Stimulated activated CD4-positive, alpha-beta T cell treated with anti-CD3 and anti-CD28 coated beads, Interleukin-1b, Interleukin-23, amount 100 ng/mL, for 4 hours (primary cell): Measurements from ENCODE around the gene MRAP.

Experiments used
- DNase-seq, 2 donors: peaks; one replicate each; pipeline ENCODE4 v3.0.0-alpha.2; 2020; ENCODE audit warnings: low read depth in 2 of 2

MRAP gene

DNA sequence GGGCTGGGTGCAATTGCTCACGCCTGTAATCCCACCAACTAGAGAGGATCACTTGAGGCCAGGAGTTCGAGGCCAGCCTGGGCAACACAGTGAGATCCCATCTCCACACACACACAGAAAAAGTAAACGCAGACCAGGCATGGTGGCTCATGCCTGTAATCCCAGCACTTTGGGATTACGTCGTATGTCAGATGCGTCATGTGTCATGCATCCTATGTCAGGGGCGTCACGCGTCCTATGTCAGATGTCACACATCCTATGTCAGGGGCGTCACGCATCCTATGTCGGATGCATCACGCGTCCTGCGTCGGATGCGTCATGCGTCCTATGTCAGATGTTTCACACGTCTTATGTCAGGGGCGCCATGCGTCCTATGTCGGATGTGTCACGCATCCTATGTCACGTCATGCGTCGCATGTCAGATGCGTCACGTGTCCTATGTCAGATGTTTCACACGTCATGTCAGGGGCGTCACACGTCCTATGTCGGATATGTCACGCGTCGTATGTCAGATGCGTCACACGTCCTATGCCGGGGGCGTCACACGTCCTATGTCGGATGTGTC is 1.5 kb downstream of the MRAP start:
- DNase-seq: no peak

- DNase-seq: no peak
Measured at GRCh38 chr21:32301596-32301995, 2.9 kb downstream of the MRAP start.

- DNase-seq: no peak
Measured at GRCh38 chr21:32302560-32302959, 3.9 kb downstream of the MRAP start.

GRCh38 chr21:32303385-32303784 is 4.7 kb downstream of the MRAP start:
- DNase-seq: no peak

GRCh38 chr21:32304998-32305397 is 6.3 kb downstream of the MRAP start:
- DNase-seq: no peak

- no peak for DNase-seq
Measured at GRCh38 chr21:32306021-32306780, 7.5 kb downstream of the MRAP start.

DNA sequence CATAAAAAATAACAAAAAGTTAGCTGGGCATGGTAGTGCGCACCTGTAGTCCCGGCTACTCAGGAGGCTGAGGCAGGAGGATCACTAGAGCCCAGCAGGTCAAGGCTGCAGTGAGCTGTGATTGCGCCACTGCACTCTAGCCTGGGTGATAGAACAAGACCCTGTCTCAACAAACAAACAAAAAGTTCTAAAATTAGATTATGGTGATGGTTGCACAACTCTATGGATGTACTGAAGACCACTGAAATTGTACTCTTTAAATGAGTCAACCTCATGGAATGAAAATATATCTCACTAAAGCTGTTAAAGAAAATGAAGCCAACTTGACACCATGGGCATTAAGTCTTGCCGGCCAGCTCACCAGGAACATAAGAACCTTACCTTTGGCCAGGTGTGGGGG is 9.1 kb downstream of the MRAP start:
- DNase-seq: no peak

- no peak for DNase-seq
Measured at GRCh38 chr21:32308696-32309095, 10.0 kb downstream of the MRAP start.

- DNase-seq: no peak
Measured at GRCh38 chr21:32309906-32310460, 11.3 kb downstream of the MRAP start.

DNA sequence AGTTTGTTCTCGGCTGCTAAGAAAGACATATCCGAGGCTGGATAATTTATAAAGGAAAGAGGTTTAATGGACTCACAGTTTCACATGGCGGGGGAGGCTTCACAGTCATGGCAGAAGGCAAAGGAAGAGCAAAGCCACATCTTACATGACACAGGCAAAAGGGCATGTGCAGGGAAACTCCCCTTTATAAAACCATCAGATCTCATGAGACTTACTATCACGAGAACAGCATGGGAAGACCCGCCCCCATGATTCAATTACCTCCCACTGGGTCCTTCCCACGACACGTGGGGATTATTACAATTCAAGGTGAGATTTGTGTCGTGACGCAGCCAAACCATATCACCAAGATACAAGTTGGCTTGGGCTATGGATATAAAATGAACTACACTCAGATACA is 12.3 kb downstream of the MRAP start:
- DNase-seq: peak in 1 of 2 donors; percentile 5

DNA sequence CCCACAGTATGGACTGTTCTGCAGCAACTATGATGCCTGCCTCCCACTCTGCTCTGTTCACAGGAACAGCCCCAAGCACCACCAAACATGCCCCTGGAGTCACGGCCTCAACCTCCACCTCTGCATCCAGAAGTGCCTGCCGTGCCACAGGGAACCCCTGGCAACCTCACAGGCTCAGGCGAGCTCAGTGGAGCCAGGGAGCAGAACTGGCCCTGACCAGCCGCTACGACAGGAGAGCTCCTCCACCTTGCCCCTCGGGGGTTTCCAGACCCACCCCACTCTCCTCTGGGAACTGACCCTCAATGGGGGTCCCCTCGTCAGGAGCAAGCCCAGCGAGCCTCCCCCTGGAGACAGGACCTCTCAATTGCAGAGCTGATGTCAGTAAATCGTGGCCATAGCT is 13.0 kb downstream of the MRAP start:
- DNase-seq: no peak

DNA sequence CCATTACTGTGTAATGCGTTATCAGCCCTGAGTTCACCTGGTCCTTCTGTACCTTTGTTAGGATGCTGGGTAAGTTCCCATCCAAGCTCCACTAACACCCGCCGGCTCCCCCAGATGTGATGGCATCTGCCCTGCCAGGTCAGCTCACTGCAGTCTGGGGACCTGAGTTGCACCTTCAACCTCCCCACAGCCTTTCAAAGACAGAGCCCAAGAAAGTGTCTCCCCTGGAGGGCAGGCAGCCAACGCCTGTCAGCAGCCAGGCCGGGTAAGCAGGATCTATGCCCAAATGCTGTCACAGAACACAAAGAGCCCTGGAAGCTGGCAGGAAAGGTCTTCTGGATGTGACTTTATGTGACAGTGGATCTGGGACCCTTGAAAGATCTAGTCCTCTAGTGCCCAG is 13.7 kb downstream of the MRAP start:
- DNase-seq: no peak

- DNase-seq: no peak
Measured at GRCh38 chr21:32312976-32313375, 14.3 kb downstream of the MRAP start.

DNA sequence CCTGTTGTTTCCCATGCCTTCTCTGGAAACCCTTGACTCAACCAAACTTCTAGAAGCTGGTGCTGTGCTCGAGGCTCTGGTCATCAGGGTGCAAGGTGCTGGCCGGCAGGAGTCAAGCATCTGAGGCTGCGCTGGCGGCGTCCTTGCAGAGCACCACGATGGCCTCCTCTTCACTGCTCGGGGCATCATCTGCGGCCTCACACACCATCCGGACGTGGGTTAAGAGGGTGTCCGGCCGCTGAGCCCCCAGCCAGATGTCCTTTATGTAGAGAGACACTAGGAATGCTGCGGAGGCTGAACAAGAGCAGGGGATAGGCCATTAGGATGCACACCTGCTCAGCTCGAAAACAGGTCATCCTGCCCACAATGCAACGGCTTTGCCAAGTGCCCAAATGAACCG is 16.2 kb downstream of the MRAP start:
- no peak for DNase-seq

DNA sequence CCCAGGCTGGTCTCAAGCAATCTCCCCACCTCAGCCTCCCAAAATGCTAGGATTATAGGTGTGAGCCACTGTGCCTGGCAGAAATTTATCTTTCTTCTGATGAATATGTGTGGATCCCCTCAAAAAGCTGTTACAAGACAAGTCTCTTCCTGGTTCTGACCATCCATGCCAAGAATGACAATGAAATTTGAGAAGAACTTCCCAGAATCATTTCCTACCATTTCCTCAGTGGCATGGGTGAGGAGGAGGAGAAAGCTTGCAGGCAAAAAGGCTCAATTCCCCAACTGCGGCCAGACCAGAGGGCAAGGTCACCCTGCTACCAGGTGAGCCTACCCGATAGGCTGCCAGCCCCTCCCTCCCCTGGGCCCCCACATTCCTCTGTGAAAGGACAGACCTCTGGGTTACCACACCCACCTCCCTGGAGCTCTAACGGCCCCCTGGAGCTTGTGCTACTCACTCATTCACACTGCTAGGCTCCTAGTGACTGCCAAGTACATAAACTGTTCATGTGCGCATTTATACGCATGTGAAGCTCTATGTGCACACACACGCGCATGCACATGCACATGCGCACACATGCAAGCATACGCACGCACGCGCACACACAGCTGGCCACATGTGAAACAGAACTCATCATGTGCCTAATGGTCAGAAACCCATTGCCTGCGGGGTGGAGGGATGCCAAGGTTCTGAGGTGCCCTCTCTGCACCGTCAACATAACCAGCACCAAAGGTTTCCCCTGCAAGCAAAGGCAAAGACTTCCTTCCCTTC is 17.0 kb downstream of the MRAP start:
- no peak for DNase-seq

- DNase-seq: no peak
Measured at GRCh38 chr21:32316361-32317215, 17.9 kb downstream of the MRAP start.

DNA sequence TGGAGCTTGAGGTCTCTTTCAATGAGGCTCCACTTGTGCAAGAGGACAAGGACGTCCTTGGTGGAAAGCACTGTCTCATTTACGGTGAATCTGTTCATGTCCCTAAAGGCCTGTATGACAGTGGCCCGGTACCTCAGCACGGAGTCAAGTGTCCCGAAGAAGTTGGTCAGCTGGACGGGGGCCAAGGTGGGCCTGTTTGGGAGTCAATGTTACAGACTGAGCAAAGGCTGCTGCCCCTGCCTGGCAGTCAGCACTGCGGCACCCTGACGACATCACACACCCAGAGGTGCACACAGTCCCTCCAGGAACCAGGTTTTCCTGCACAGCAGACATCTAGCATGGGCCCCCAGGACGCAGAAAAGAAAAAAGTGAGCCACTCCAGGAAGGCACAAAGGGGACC is 19.1 kb downstream of the MRAP start:
- no peak for DNase-seq

DNA sequence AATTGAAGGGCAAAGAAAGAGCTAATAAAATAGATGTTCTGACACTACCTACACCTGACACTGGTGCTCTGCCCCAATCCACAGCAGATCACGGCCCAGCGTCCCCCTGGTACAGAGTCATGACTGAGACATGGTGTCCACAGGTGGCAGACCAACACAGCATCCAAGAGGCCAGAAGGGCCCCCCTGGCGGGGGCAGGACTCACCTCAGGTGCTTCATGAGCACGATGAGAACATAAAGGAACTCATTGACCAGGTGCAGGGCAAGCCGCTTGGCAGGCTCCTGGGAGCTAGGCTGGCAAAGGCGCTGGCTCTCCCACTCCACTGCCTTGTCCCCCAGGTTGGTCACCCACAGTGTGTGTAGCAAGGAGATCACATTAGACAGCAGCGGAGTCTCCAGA is 20.4 kb downstream of the MRAP start:
- DNase-seq: no peak

GRCh38 chr21:32320059-32320458 is 21.4 kb downstream of the MRAP start:
- DNase-seq: no peak

- no peak for DNase-seq
Measured at GRCh38 chr21:32320726-32321125, 22.1 kb downstream of the MRAP start.

DNA sequence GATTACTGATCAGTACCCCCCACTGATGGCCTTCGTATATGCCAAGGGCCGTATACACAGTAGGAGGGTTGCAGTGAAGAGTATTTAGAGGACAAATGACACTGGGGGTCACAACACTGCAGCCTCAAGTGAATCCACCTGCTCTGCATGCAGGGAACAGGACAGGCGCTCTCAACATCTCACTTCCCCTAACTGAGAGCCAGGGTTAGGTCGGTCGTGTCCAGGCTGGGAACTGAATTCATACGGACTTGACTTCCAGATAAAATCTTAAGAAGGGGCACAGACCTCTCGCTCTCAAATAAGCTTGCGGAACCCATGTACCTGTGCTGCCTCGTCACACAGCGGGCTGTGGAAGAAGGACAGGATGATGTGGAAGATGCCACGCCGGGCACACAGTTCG is 22.8 kb downstream of the MRAP start:
- DNase-seq: no peak

DNA sequence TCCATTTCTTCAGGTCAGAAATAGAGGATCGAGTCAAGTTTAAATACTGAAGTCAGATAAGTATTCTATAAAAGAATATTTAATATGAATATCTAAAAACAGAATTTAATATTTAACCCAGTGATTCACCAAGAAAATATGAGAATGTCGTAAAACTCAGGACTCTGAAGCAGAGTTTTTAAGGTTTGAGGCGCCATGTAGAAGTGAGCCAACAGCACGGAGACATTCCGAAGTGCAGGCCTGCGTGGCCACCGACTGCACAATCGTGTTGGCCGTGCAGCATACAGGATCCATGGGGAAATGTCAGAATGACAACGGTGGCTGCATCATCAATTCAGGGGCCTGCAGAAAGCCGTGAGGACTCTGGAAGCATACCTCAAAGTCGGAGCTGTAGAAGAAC is 23.4 kb downstream of the MRAP start:
- DNase-seq: no peak
